Transverse colon (tissue), 4 donors: ENCODE results near the gene NAT14. TPM values are rescaled to one million over a fixed set of nuclear protein-coding genes. Genes with fewer than 3 reads are reported as not detected.
A peak's percentile ranks its signal among the peaks of the same experiment; 100 is the strongest.

Experiments
- DNase-seq: peaks from one replicate; pipeline ENCODE4 v3.0.0-alpha.2; 2019
- H3K27ac ChIP-seq, 4 donors: fragments of 200-600 bp; sonication (generic); 2 replicates each; pipeline ENCODE4 v1.5.1; 2016 to 2018; ENCODE audit warnings: inconsistent platforms in 4 of 4
- H3K27me3 ChIP-seq: fragments of 200-600 bp; sonication (generic); 2 replicates; pipeline ENCODE4 v1.5.1; 2017; ENCODE audit warnings: inconsistent platforms
- H3K36me3 ChIP-seq, 4 donors: fragments of 200-600 bp; sonication (generic); 2 replicates each; pipeline ENCODE4 v1.5.1; 2017 to 2019; ENCODE audit warnings: inconsistent platforms in 4 of 4
- H3K4me1 ChIP-seq, 4 donors: fragments of 200-600 bp; sonication (generic); 2 replicates each; pipeline ENCODE4 v1.5.1; 2017 to 2020; ENCODE audit warnings: inconsistent platforms in 4 of 4
- H3K4me3 ChIP-seq, 4 donors: fragments of 200-600 bp; sonication (generic); 1 replicate in 1 of 4; 2 replicates in 3 of 4; pipeline versions ENCODE4 v1.5.1 to v1.6.1; 2017 to 2019; ENCODE audit warnings: inconsistent platforms in 4 of 4
- H3K9me3 ChIP-seq, 2 donors: fragments of 200-600 bp; sonication (generic); 2 replicates each; pipeline ENCODE4 v1.5.1; 2017 to 2019; ENCODE audit warnings: inconsistent platforms in 2 of 2
- EP300 ChIP-seq: sonication (generic); formaldehyde crosslinking; IDR thresholded peaks from one replicate; pipeline ENCODE4 v1.6.1; 2017; ENCODE audit warnings: antibody characterized with exemption, low read depth
- POLR2A ChIP-seq: fragments of 450-650 bp; IDR thresholded peaks from one replicate; pipeline ENCODE4 v1.6.1; 2016; ENCODE audit warnings: antibody characterized with exemption, mild to moderate bottlenecking, moderate library complexity
- POLR2AphosphoS5 ChIP-seq, 3 donors: sonication (generic); formaldehyde crosslinking; IDR thresholded peaks; one replicate each; pipeline ENCODE4 v1.6.1; 2016; ENCODE audit warnings: antibody characterized with exemption in 3 of 3
- WGBS, 2 donors: methylation state at CpG; one replicate each; pipeline ENCODE4 v1.1.5; 2018; ENCODE audit warnings: low coverage in 1 of 2; 5-methylcytosine and 5-hydroxymethylcytosine counted together
- in situ Hi-C, 4 donors: fragments of 200-750 bp; cut with MboI; loops; one replicate each; pipeline versions ENCODE4 v1.15.0 to v1.15.1; 2017; ENCODE audit warnings: low sequenced_read_pairs in 3 of 4, low pct_ligation_motif_present in 1 of 4, low pct_unique_long_range_greater_than_20kb in 1 of 4
- intact Hi-C: fragments of 100-400 bp; cut with DNase I; formaldehyde crosslinking; loops from one replicate; pipeline ENCODE4 v1.15.1; 2023; ENCODE audit warnings: low total_unique reads
- total RNA-seq, 4 donors: library from RNA; depleted of rRNA; stranded (reverse); fragments of >200 nt; gene quantifications; one replicate each; pipeline ENCODE4 v1.1.0, GENCODE V29; 2016
- TF ChIP-seq, protein P1 (sequence below), 5 experiments: fragments of 200-600 bp in 3 of 5; fragments of 450-650 bp in 2 of 5; sonication (generic) in 3 of 5; IDR thresholded peaks; 1 replicate in 2 of 5; 2 replicates in 3 of 5; pipeline ENCODE4 v1.5.1; 2016 to 2017; ENCODE audit warnings: antibody characterized with exemption in 5 of 5, inconsistent platforms in 3 of 5, mild to moderate bottlenecking in 2 of 5, moderate library complexity in 1 of 5

Gene NAT14, protein sequence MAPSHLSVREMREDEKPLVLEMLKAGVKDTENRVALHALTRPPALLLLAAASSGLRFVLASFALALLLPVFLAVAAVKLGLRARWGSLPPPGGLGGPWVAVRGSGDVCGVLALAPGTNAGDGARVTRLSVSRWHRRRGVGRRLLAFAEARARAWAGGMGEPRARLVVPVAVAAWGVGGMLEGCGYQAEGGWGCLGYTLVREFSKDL
- total RNA-seq: 1 to 10 TPM in 2 of 4 donors, not detected in 2; 2.1 to 2.7 TPM

DNA sequence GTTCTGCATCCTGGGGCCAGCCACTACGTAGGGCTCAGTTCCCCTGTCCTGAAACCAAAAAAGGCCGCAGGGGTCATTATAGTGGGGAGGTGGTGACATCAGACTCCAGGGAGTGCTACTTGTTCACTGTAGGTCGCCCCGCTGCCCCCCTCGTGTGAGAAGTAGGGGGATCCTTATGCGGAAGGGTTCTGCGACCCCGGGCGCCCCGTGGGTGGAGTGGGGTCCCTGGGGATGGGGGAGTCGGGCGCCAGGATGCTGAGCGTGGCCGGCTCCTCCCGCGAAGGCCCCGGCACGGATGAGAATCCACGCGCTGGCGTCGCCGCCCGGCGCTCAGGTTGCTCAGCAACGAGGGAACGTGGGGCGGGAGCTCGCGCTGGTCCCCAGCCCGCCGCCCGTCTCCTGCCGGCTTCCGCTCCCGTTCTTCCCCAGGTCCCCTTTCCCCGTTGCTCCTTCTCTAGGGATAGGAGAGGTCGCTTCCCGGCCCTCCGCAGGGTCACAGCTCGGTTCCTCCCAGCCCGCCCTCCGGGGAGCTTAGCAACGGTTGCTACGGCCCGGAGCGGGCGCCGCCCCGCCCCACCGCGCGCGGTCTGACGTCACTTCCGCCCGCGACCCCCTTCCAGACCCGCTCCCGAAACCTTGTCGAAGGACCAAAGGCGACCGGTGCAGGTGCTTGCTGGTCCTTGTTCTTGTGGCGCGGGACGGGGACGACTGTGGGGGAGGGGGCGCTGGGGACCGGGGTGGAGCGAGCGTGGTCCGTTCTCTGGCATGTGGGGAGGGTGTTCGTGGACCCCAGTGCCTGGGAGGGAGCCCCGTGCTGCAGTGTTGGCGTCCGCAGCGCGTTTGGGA is at the start of gene NAT14:
TSS of gene NAT14 (plus strand) at position 596 of the 846 bp plus-strand sequence. CDS start 521 bp downstream, outside the sequence.
- 1% methylated on average over 45 of the region's 78 CpGs; no CpG with 5 or more reads in 1 of the 2 donors for WGBS, 2 donors
- peaks cover 14% of the 10 kb centered on the region for H3K27me3 ChIP-seq
- H3K4me3 ChIP-seq: peak within 1 kb of the TSS; percentile 30 to 64 (median 38)
- intact Hi-C loops (no loop called here), in situ Hi-C loops (no loop called here)
- H3K27ac ChIP-seq: peak within 1 kb of the TSS; percentile 82 to 94 (median 88)
- H3K4me1 ChIP-seq: peaks cover 33 to 52% (median 41%) of the 10 kb centered on the region in 4 donors
- no peaks in the 10 kb centered on the region for H3K9me3 ChIP-seq
- no peaks in the 10 kb centered on the region for H3K36me3 ChIP-seq
- DNase-seq: peak; percentile 53
- no peak for TF ChIP-seq EP300
- TF ChIP-seq, protein P1, sequence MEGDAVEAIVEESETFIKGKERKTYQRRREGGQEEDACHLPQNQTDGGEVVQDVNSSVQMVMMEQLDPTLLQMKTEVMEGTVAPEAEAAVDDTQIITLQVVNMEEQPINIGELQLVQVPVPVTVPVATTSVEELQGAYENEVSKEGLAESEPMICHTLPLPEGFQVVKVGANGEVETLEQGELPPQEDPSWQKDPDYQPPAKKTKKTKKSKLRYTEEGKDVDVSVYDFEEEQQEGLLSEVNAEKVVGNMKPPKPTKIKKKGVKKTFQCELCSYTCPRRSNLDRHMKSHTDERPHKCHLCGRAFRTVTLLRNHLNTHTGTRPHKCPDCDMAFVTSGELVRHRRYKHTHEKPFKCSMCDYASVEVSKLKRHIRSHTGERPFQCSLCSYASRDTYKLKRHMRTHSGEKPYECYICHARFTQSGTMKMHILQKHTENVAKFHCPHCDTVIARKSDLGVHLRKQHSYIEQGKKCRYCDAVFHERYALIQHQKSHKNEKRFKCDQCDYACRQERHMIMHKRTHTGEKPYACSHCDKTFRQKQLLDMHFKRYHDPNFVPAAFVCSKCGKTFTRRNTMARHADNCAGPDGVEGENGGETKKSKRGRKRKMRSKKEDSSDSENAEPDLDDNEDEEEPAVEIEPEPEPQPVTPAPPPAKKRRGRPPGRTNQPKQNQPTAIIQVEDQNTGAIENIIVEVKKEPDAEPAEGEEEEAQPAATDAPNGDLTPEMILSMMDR (IDR thresholded peaks at IDR 0.05): no peak
- peak in 2 of 3 donors; percentile 31 to 40 for TF ChIP-seq POLR2AphosphoS5 (IDR thresholded peaks at IDR 0.05)
- peak; percentile 10 for TF ChIP-seq POLR2A

DNA sequence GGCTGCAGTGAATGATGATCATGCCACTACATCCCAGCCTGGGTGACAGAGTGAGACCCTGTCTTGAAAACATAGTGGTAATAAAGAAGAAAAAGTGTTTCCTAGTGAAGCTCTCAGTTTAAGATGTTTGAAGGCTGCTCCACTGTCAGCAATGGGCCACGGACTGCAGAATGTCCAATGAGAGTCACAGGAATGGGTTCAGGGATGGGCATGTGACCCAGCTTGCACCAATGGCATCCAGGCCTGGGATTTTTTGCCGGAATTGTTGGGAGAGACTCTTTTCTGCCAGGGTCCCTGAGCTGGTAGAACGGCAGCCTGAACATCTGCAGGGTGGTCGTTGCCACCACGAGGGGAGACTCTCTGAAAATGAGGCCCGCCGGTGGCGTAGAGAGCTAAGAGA is 48.1 kb upstream of the NAT14 start:
- Histone ChIP-seq H3K9me3 (no peaks in the 10 kb centered on the region), H3K27me3 (peaks cover 83% of the 10 kb centered on the region), H3K4me3 (no peak overlapping the region), H3K4me1 (peaks cover 0 to 15% (median under 1%) of the 10 kb centered on the region in 4 donors), H3K27ac (no peak overlapping the region), H3K36me3 (no peaks in the 10 kb centered on the region)
- 49% methylated on average over 8 of the region's 8 CpGs; no CpG with 5 or more reads in 1 of the 2 donors for WGBS, 2 donors
- TF ChIP-seq, protein P1 (IDR thresholded peaks at IDR 0.05): no peak
- TF ChIP-seq POLR2A: no peak
- no peak for TF ChIP-seq POLR2AphosphoS5 (IDR thresholded peaks at IDR 0.05)
- no peak for TF ChIP-seq EP300
- in situ Hi-C loops: no loop called here
- intact Hi-C loops: no loop called here
- DNase-seq: no peak

DNA sequence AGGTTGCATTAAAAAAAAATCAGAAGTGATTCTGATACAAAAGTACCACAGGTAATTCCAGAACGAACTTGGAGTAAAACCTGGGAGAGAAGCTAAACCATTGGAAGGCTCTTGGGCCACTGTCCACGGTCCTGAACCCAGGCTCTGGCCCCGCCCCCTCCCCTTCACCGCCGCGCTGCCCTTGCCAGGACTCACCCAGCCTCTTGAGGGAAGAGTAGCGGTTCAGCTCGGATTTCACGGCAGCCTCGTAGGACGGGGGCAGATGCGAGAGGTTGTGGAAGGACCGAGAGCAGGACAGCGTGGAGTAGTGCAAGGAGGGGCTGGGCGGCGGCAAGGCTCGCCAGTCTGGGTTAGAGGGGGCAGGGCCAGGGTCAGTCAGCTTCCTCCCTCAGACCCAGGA is 47.6 kb upstream of the NAT14 start:
- in situ Hi-C loops: no loop called here
- no peak for DNase-seq
- WGBS, 2 donors: 0 to 7% methylated on average over 6 to 17 of the region's 17 CpGs
- H3K9me3 ChIP-seq: no peaks in the 10 kb centered on the region
- H3K27ac ChIP-seq: no peak overlapping the region
- TF ChIP-seq, protein P1 (IDR thresholded peaks at IDR 0.05): no peak
- TF ChIP-seq POLR2A: no peak
- TF ChIP-seq EP300: no peak
- TF ChIP-seq POLR2AphosphoS5 (IDR thresholded peaks at IDR 0.05): no peak
- H3K36me3 ChIP-seq: no peaks in the 10 kb centered on the region
- peaks cover 83% of the 10 kb centered on the region for H3K27me3 ChIP-seq
- no peak overlapping the region for H3K4me3 ChIP-seq
- intact Hi-C loops: no loop called here
- peaks cover 0 to 20% (median 3%) of the 10 kb centered on the region in 4 donors for H3K4me1 ChIP-seq

DNA sequence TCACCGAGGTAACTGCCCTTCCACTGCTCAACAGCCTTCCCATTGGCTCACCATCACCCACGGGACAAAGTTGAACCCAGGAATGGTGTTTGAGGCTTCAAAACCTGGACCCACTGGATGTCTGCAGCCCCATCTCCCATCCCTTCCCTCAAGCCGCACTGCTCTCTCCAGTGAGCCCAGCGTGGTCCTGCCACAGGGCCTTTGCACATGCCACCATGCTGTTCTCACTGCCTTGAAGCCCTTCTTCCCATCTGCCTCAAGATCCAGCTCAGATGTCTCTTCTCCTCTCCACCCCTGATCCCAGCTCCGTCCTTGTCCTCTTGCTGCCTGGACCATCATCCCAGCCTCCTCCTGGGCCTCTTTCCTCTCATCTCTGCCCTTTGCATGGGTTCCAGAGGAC is 45.9 kb upstream of the NAT14 start:
- Histone ChIP-seq H3K4me1 (peaks cover 0 to 24% (median 3%) of the 10 kb centered on the region in 4 donors), H3K36me3 (no peaks in the 10 kb centered on the region), H3K27ac (no peak overlapping the region), H3K9me3 (no peaks in the 10 kb centered on the region), H3K27me3 (peaks cover 82% of the 10 kb centered on the region), H3K4me3 (no peak overlapping the region)
- TF ChIP-seq EP300 (no peak), POLR2AphosphoS5 (IDR thresholded peaks at IDR 0.05) (no peak), POLR2A (no peak)
- DNase-seq: no peak
- WGBS, 2 donors: 80 to 83% methylated on average over 2 to 5 of the region's 5 CpGs
- intact Hi-C loops: no loop called here
- in situ Hi-C loops: no loop called here
